Activated CD8-positive, alpha-beta T cell treated with anti-CD3 and anti-CD28 coated beads for 36 hours (primary cell): Measurements from ENCODE around the gene SERBP1. TPM values are rescaled to one million over a fixed set of nuclear protein-coding genes. Genes with fewer than 3 reads are reported as not detected.

Source experiments
- ATAC-seq: fragments of 200-7000 bp; cut with Tn5 transposase; one replicate; pipeline ENCODE4 v1.10.0; 2021; ENCODE audit warnings: mild to moderate bottlenecking, moderate library complexity
- CTCF ChIA-PET: fragments of 350-600 bp; sonication (Branson Sonifier 250); formaldehyde crosslinking; loops from one replicate; lab custom pipeline; 2021; ENCODE audit warnings: antibody characterized with exemption; lab: Charles Lee
- POLR2A ChIA-PET: fragments of 350-600 bp; sonication (Branson Sonifier 250); formaldehyde crosslinking; loops from one replicate; lab custom pipeline; 2021; ENCODE audit warnings: antibody characterized with exemption; lab: Charles Lee
- DNase-seq: peaks from one replicate; pipeline ENCODE4 v3.0.0-alpha.2; 2020
- H3K27ac Mint-ChIP-seq: one replicate; pipeline ENCODE4 v1.8.0; 2021; ENCODE audit warnings: mild to moderate bottlenecking, mixed read lengths
- H3K27me3 Mint-ChIP-seq: one replicate; pipeline ENCODE4 v1.8.0; 2021; ENCODE audit warnings: mixed read lengths
- H3K36me3 Mint-ChIP-seq: one replicate; pipeline ENCODE4 v1.8.0; 2021; ENCODE audit warnings: low read depth, mixed read lengths
- H3K4me1 Mint-ChIP-seq: one replicate; pipeline ENCODE4 v1.8.0; 2021; ENCODE audit warnings: low read depth, mixed read lengths
- H3K4me3 Mint-ChIP-seq: one replicate; pipeline ENCODE4 v1.8.0; 2021; ENCODE audit warnings: mild to moderate bottlenecking, moderate library complexity, mixed read lengths
- H3K9me3 Mint-ChIP-seq: one replicate; pipeline ENCODE4 v1.8.0; 2021; ENCODE audit warnings: mixed read lengths
- intact Hi-C: fragments of 100-400 bp; cut with micrococcal nuclease; formaldehyde crosslinking; loops from one replicate; pipeline ENCODE4 v1.10.0; 2022
- total RNA-seq, 2 experiments: library from RNA; stranded (reverse); gene quantifications; one replicate each; pipeline ENCODE4 v1.2.3, GENCODE V29; 2021
- TF ChIP-seq, protein P1 (sequence below): fragments of 200-600 bp; IDR thresholded peaks from one replicate; pipeline ENCODE4 v1.8.0; 2022; ENCODE audit warnings: antibody characterized with exemption, mild to moderate bottlenecking

SERBP1 gene
- total RNA-seq, 2 experiments from 2014 or later, result 476 to 491 TPM

DNA sequence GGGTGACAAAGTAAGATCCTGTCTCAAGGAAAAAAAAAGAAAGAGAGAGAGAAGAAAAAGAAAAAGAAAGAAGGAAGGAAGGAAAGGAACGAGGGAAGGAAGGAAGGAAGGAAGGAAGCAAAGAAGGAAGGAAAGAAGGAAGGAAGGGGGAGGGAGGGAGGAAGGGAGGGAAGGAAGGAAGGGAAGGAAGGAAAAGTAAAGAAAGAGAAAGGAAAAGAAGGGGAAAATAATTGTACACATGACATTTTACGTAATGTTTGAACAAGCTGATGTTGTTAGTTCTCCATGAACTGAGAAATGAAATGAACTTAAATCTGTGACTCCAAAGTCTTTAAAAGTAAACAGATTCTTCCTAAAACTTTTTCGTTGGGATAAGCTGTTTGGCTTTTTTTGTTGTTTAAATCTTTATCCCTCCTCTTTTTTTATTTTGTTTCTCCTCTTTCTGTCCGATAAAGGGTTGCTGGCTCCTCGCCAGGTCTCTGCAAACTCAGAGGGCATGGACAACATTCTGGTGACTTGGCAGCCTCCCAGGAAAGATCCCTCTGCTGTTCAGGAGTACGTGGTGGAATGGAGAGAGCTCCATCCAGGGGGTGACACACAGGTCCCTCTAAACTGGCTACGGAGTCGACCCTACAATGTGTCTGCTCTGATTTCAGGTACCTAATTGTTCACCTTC is 62.7 kb downstream of the SERBP1 start:
- Mint-ChIP-seq H3K9me3 (no peaks in the 10 kb centered on the region), H3K36me3 (peaks cover 50% of the 10 kb centered on the region), H3K27ac (no peak overlapping the region), H3K4me1 (peaks cover 10% of the 10 kb centered on the region), H3K4me3 (no peak overlapping the region), H3K27me3 (no peaks in the 10 kb centered on the region)
- no peak for ATAC-seq
- intact Hi-C loops, result no loop called here
- POLR2A ChIA-PET, result interaction anchor here (0.6 to 1.5 kb wide), 3 partner anchors 18 to 66 kb away, joined by 3 to 4 read pairs (median 3); no protein-coding TSS in a partner anchor
- TF ChIP-seq, protein P1, sequence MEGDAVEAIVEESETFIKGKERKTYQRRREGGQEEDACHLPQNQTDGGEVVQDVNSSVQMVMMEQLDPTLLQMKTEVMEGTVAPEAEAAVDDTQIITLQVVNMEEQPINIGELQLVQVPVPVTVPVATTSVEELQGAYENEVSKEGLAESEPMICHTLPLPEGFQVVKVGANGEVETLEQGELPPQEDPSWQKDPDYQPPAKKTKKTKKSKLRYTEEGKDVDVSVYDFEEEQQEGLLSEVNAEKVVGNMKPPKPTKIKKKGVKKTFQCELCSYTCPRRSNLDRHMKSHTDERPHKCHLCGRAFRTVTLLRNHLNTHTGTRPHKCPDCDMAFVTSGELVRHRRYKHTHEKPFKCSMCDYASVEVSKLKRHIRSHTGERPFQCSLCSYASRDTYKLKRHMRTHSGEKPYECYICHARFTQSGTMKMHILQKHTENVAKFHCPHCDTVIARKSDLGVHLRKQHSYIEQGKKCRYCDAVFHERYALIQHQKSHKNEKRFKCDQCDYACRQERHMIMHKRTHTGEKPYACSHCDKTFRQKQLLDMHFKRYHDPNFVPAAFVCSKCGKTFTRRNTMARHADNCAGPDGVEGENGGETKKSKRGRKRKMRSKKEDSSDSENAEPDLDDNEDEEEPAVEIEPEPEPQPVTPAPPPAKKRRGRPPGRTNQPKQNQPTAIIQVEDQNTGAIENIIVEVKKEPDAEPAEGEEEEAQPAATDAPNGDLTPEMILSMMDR, result no peak
- DNase-seq, result no peak
- CTCF ChIA-PET, result interaction anchor here (1.1 to 1.2 kb wide), 2 partner anchors 9 to 20 kb away, joined by 3 to 6 read pairs; no protein-coding TSS in a partner anchor

DNA sequence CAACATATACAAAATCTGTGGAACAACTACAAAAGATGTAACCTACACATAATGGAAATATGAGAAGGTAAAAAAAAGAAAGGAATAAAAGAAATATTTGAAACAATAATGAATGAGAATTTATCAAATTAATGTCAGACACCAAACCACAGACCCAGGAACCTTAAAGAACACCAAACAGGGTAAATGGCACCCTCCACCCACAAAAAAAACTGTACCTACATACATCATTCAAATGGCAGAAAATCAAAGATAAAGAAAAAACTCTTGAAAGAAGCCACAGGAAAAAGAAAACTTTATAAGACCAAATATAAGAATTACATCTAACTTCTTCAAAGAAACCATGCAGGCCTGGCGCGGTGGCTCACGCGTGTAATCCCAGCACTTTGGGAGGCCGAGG is 68.6 kb downstream of the SERBP1 start:
- ATAC-seq, result no peak
- Mint-ChIP-seq H3K9me3 (no peaks in the 10 kb centered on the region), H3K4me3 (no peak overlapping the region), H3K4me1 (peaks cover 33% of the 10 kb centered on the region), H3K36me3 (peaks cover 40% of the 10 kb centered on the region), H3K27me3 (no peaks in the 10 kb centered on the region), H3K27ac (no peak overlapping the region)
- intact Hi-C loops, result no loop called here
- CTCF ChIA-PET, result no interaction called here
- DNase-seq, result no peak
- POLR2A ChIA-PET, result no interaction called here
- TF ChIP-seq, protein P1, result no peak

- Mint-ChIP-seq H3K27ac (no peak overlapping the region), H3K36me3 (peaks cover 40% of the 10 kb centered on the region), H3K4me1 (peaks cover 32% of the 10 kb centered on the region), H3K27me3 (no peaks in the 10 kb centered on the region), H3K4me3 (no peak overlapping the region), H3K9me3 (no peaks in the 10 kb centered on the region)
- TF ChIP-seq, protein P1, result no peak
- ATAC-seq (no peak), DNase-seq (no peak)
- POLR2A ChIA-PET, result interaction anchor here (0.8 to 1.7 kb wide), 4 partner anchors 10 to 68 kb away, joined by 3 to 4 read pairs (median 4); no protein-coding TSS in a partner anchor
- intact Hi-C loops, result no loop called here
- CTCF ChIA-PET, result interaction anchor here (1.3 kb wide), 1 partner anchor 16 kb away, joined by 3 read pairs; no protein-coding TSS in a partner anchor
These were observed 70.6 kb downstream of the SERBP1 start for GRCh38 chr1:67359592-67359991.

Other genes with a start within 250 kb of the SERBP1 start
- gene IL12RB2, start 122.5 kb downstream of the SERBP1 start, total RNA-seq, result 10 to 100 TPM; 29.1 to 29.7 TPM